H1 (cell line): ENCODE results near the gene RPP25. TPM values are rescaled to one million over a fixed set of nuclear protein-coding genes. Genes with fewer than 3 reads are reported as not detected.

Source experiments
- BACH1 ChIP-seq: IDR thresholded peaks from 2 replicates; pipeline ENCODE4 v1.6.1; 2012; ENCODE audit warnings: low read length, improper control_type of control experiment
- BCL11A ChIP-seq, 2 experiments: IDR thresholded peaks; one replicate each; pipeline ENCODE4 v1.6.1; 2011; ENCODE audit warnings: low read depth in 2 of 2, low read length in 2 of 2, mild to moderate bottlenecking in 2 of 2
- CHD1 ChIP-seq: IDR thresholded peaks from 2 replicates; pipeline ENCODE4 v1.6.1; 2012; ENCODE audit warnings: low read depth, low read length, improper control_type of control experiment
- CHD2 ChIP-seq: IDR thresholded peaks from 2 replicates; pipeline ENCODE4 v1.6.1; 2012; ENCODE audit warnings: low read length, improper control_type of control experiment
- CREB1 ChIP-seq: IDR thresholded peaks from 2 replicates; pipeline ENCODE4 v1.6.1; 2012; ENCODE audit warnings: inconsistent platforms
- E2F6 ChIP-seq: IDR thresholded peaks from 2 replicates; pipeline ENCODE4 v1.6.1; 2012; ENCODE audit warnings: inconsistent platforms
- EP300 ChIP-seq, 2 experiments: IDR thresholded peaks; 1 replicate in 1 of 2; 2 replicates in 1 of 2; pipeline ENCODE4 v1.6.1; 2011 to 2012; ENCODE audit warnings: low read depth in 2 of 2, low read length in 2 of 2, mild to moderate bottlenecking in 2 of 2, borderline replicate concordance in 1 of 2, inconsistent platforms in 1 of 2, moderate library complexity in 1 of 2
- FOSL1 ChIP-seq: IDR thresholded peaks from 2 replicates; pipeline ENCODE4 v1.6.1; 2011; ENCODE audit warnings: mild to moderate bottlenecking, low read depth, low read length, moderate library complexity; ENCODE audit not compliant: insufficient read depth
- JUN ChIP-seq: IDR thresholded peaks from 2 replicates; pipeline ENCODE4 v1.6.1; 2011; ENCODE audit warnings: low read depth, mild to moderate bottlenecking, improper control_type of control experiment, low read length
- KDM4A ChIP-seq: IDR thresholded peaks from one replicate; pipeline ENCODE4 v1.7.1; 2012; ENCODE audit warnings: low read depth, mild to moderate bottlenecking, moderate library complexity, low read length, inconsistent platforms; ENCODE audit not compliant: severe bottlenecking
- PHF8 ChIP-seq: fragments of 200-600 bp; sonication (generic); conservative IDR thresholded peaks from 2 replicates; pipeline ENCODE4 v1.7.1; 2012; ENCODE audit warnings: low read depth, mild to moderate bottlenecking, inconsistent platforms, low read length, moderate library complexity
- POLR2AphosphoS5 ChIP-seq: IDR thresholded peaks from 2 replicates; pipeline ENCODE4 v1.6.1; 2011; ENCODE audit warnings: low read depth, low read length
- RXRA ChIP-seq: IDR thresholded peaks from 2 replicates; pipeline ENCODE4 v1.6.1; 2011; ENCODE audit warnings: low read depth, mild to moderate bottlenecking, low read length, moderate library complexity; ENCODE audit not compliant: insufficient read depth
- SAP30 ChIP-seq: fragments of 300-600 bp; sonication (generic); IDR thresholded peaks from 2 replicates; pipeline ENCODE4 v1.7.1; 2012; ENCODE audit warnings: low read length, moderate library complexity, mild to moderate bottlenecking, inconsistent platforms; ENCODE audit not compliant: insufficient read depth, insufficient replicate concordance
- SIN3A ChIP-seq, 2 experiments: IDR thresholded peaks in 1 of 2; conservative IDR thresholded peaks in 1 of 2; 2 replicates each; pipeline ENCODE4 v1.6.1; 2011 to 2012; ENCODE audit warnings: low read length in 2 of 2, improper control_type of control experiment in 1 of 2, low read depth in 1 of 2, mild to moderate bottlenecking in 1 of 2
- SP2 ChIP-seq: IDR thresholded peaks from 2 replicates; pipeline ENCODE4 v1.6.1; 2012; ENCODE audit warnings: mild to moderate bottlenecking, low read length, inconsistent platforms
- SRF ChIP-seq: IDR thresholded peaks from 2 replicates; pipeline ENCODE4 v1.6.1; 2011; ENCODE audit warnings: mild to moderate bottlenecking, low read depth, low read length, moderate library complexity
- SUZ12 ChIP-seq: fragments of 200-600 bp; sonication (generic); IDR thresholded peaks from 2 replicates; pipeline ENCODE4 v1.6.1; 2012; ENCODE audit warnings: mild to moderate bottlenecking, inconsistent platforms, low read length, moderate library complexity, mixed read lengths
- TAF1 ChIP-seq: IDR thresholded peaks from 2 replicates; pipeline ENCODE4 v1.6.1; 2011; ENCODE audit warnings: mild to moderate bottlenecking, low read depth, low read length
- ZNF274 ChIP-seq: IDR thresholded peaks from 2 replicates; pipeline ENCODE4 v1.7.0; 2012; ENCODE audit warnings: low read length, borderline replicate concordance; ENCODE audit errors: extremely low read depth
- polyA plus RNA-seq, 7 experiments: library from polyadenylated mRNA; depleted of rRNA in 3 of 7; stranded (reverse) in 5 of 7; unstranded in 2 of 7; fragments of >200 nt in 5 of 7; fragments of 200-250 nt in 2 of 7; gene quantifications; 1 replicate in 5 of 7; 2 replicates in 1 of 7; 4 replicates in 1 of 7; pipeline versions ENCODE4 v1.2.1 to v1.2.3, GENCODE V29; 2011 to 2013; ENCODE audit warnings: missing spikeins in 2 of 7, mixed read lengths in 2 of 7
- total RNA-seq: library from RNA; stranded (reverse); fragmentation: NEBNext Ultra II Directional; extraction: Animal tissue kit (Norgen Biotek cat#: 25700); gene quantifications from 2 replicates; pipeline ENCODE4 v1.2.1, GENCODE V29; 2021

Gene RPP25
- total and polyA plus RNA-seq, 2 of the 8 experiments (the other 6 are each of a cell fraction or from before 2014, with no cell fraction given) = 17.4 to 19.8 TPM

- TF ChIP-seq SP2 (no peak), KDM4A (peak; percentile 97), CREB1 (peak; percentile 94), CHD1 (no peak), SUZ12 (no peak), FOSL1 (no peak), BACH1 (peak; percentile 43; the same call in 1 of the 2 replicates), SAP30 (no peak), ZNF274 (no peak), E2F6 (peak; percentile 28), RXRA (no peak), TAF1 (peak; percentile 80), POLR2AphosphoS5 (peak; percentile 86; the same call in 1 of the 2 replicates), EP300 (IDR thresholded peaks at IDR 0.05; ENCODE audit: borderline replicate concordance in 1 of 2, low read depth in 2 of 2, low read length in 2 of 2) (0 out of 3 replicates have a peak, but pooled peaks of 1 of the 2 experiments have one; percentile 30), PHF8 (peak; percentile 92), JUN (no peak), BCL11A (IDR thresholded peaks at IDR 0.05; ENCODE audit: low read depth in 2 of 2, low read length in 2 of 2) (no peak), CHD2 (no peak), SIN3A (conservative IDR thresholded peaks at IDR 0.05 in 1 of 2, IDR thresholded peaks at IDR 0.05 in 1 of 2; ENCODE audit: low read depth in 1 of 2, low read length in 2 of 2) (no peak), SRF (0 out of 2 replicates have a peak, but pooled peaks have one; percentile 21)
Measured at GRCh38 chr15:74937590-74938371, 18.8 kb downstream of the RPP25 start, which contains the start of gene COX5A (continued).
